Measurements from ENCODE around the gene RANGAP1. TPM values are rescaled to one million over a fixed set of nuclear protein-coding genes. Genes with fewer than 3 reads are reported as not detected.

RANGAP1 gene
- total RNA-seq, 6 donors from 2014 or later = 27.0 to 60.8 (median 52.4) TPM

- Histone ChIP-seq H3K27ac (no peak overlapping the region), H3K9me3 (no peaks in the 10 kb centered on the region), H3K4me3 (no peak overlapping the region), H3K4me1 (no peaks in the 10 kb centered on the region), H3K36me3 (peaks cover 10 to 87% (median 73%) of the 10 kb centered on the region in 4 donors), H3K27me3 (no peaks in the 10 kb centered on the region)
- DNase-seq = peak in 1 of 2 donors; percentile 61
- TF ChIP-seq POLR2A (IDR thresholded peaks at IDR 0.05) (no peak), POLR2AphosphoS5 (IDR thresholded peaks at IDR 0.05) (no peak), EP300 (IDR thresholded peaks at IDR 0.05) (no peak), CTCF (IDR thresholded peaks at IDR 0.05) (no peak)
- ATAC-seq (ENCODE audit: low FRiP score in 2 of 2) = no peak
- WGBS, 2 donors = 89 to 90% methylated on average over 13 to 15 of the region's 15 CpGs
Observed at GRCh38 chr22:41332217-41332939, 46.4 kb upstream of the RANGAP1 start.

- Histone ChIP-seq H3K4me1 (no peaks in the 10 kb centered on the region), H3K4me3 (no peak overlapping the region), H3K9me3 (no peaks in the 10 kb centered on the region), H3K27me3 (no peaks in the 10 kb centered on the region), H3K27ac (no peak overlapping the region), H3K36me3 (peaks cover 15 to 95% (median 83%) of the 10 kb centered on the region in 4 donors)
- DNase-seq (no peak), ATAC-seq (ENCODE audit: low FRiP score in 2 of 2) (no peak)
- TF ChIP-seq POLR2AphosphoS5 (IDR thresholded peaks at IDR 0.05) (no peak), POLR2A (IDR thresholded peaks at IDR 0.05) (no peak), CTCF (IDR thresholded peaks at IDR 0.05) (no peak), EP300 (IDR thresholded peaks at IDR 0.05) (no peak)
- 94 to 97% methylated on average over 7 of the region's 7 CpGs for WGBS, 2 donors
Observed at GRCh38 chr22:41330169-41330568, 44.2 kb upstream of the RANGAP1 start.

- 88 to 95% methylated on average over 11 to 16 of the region's 16 CpGs for WGBS, 2 donors
- ATAC-seq (ENCODE audit: low FRiP score in 2 of 2) = no peak
- peaks cover 15 to 92% (median 82%) of the 10 kb centered on the region in 4 donors for H3K36me3 ChIP-seq
Observed at GRCh38 chr22:41327124-41327523, 41.1 kb upstream of the RANGAP1 start.

GRCh38 chr22:41324821-41325528 is 39.0 kb upstream of the RANGAP1 start:
- TF ChIP-seq EP300 (IDR thresholded peaks at IDR 0.05) = no peak
- no peak for TF ChIP-seq POLR2AphosphoS5 (IDR thresholded peaks at IDR 0.05)
- no peak for TF ChIP-seq POLR2A (IDR thresholded peaks at IDR 0.05)
- no peak for TF ChIP-seq CTCF (IDR thresholded peaks at IDR 0.05)
- no peaks in the 10 kb centered on the region for H3K9me3 ChIP-seq
- ATAC-seq (ENCODE audit: low FRiP score in 2 of 2) = no peak
- no peak for DNase-seq
- no peaks in the 10 kb centered on the region for H3K27me3 ChIP-seq
- H3K27ac ChIP-seq = no peak overlapping the region
- H3K4me1 ChIP-seq = no peaks in the 10 kb centered on the region
- H3K36me3 ChIP-seq = peaks cover 13 to 86% (median 70%) of the 10 kb centered on the region in 4 donors
- 91% methylated on average over 5 of the region's 5 CpGs for WGBS, 2 donors
- no peak overlapping the region for H3K4me3 ChIP-seq

More at GRCh38 chr22:41327124-41327523, 41.1 kb upstream of the RANGAP1 start:
- H3K9me3 ChIP-seq = no peaks in the 10 kb centered on the region
- no peaks in the 10 kb centered on the region for H3K27me3 ChIP-seq
- no peak overlapping the region for H3K4me3 ChIP-seq
- peak in 1 of 6 experiments; percentile 16 for TF ChIP-seq CTCF (IDR thresholded peaks at IDR 0.05)
- TF ChIP-seq EP300 (IDR thresholded peaks at IDR 0.05) = no peak
- H3K27ac ChIP-seq = no peak overlapping the region
- DNase-seq = no peak
- H3K4me1 ChIP-seq = no peaks in the 10 kb centered on the region
